Medulla oblongata (tissue), 1 donor: ENCODE results near the gene SMIM14.
"Not testable (repeated sequence)": the region's sequence is repeated elsewhere in the genome, so short reads cannot be mapped to it uniquely, and the experiment has no call there.

Source experiments
- DNase-seq: peaks from one replicate; pipeline ENCODE4 v3.0.0-alpha.2; 2015; ENCODE audit errors: extremely low spot score

SMIM14 gene

GRCh38 chr4:39638354-39639239 lies at the start of gene SMIM14:
TSS of gene SMIM14 (minus strand) at chr4:39638865. CDS start at chr4:39605145, 33,720 bp downstream.
- peak; percentile 99 for DNase-seq

- no peak for DNase-seq
Observed at GRCh38 chr4:39687014-39687413, 48.3 kb upstream of the SMIM14 start.

- DNase-seq = no peak
Observed at GRCh38 chr4:39685990-39686389, 47.3 kb upstream of the SMIM14 start.

GRCh38 chr4:39682138-39682537 lies 43.5 kb upstream of the SMIM14 start:
- DNase-seq = peak; percentile 25

GRCh38 chr4:39681003-39681402 lies 42.3 kb upstream of the SMIM14 start:
- not testable (repeated sequence) for DNase-seq

- not testable (repeated sequence) for DNase-seq
Observed at GRCh38 chr4:39675681-39676080, 37.0 kb upstream of the SMIM14 start.

- not testable (repeated sequence) for DNase-seq
Observed at GRCh38 chr4:39670296-39670695, 31.6 kb upstream of the SMIM14 start.

GRCh38 chr4:39668887-39669286 lies 30.2 kb upstream of the SMIM14 start:
- DNase-seq = no peak

GRCh38 chr4:39667706-39668105 lies 29.0 kb upstream of the SMIM14 start:
- DNase-seq = no peak

GRCh38 chr4:39664828-39665731 lies 26.4 kb upstream of the SMIM14 start:
- no peak for DNase-seq

- DNase-seq = no peak
Observed at GRCh38 chr4:39662683-39663082, 24.0 kb upstream of the SMIM14 start.

GRCh38 chr4:39660757-39661156 lies 22.1 kb upstream of the SMIM14 start:
- DNase-seq = no peak

- DNase-seq = no peak
Observed at GRCh38 chr4:39660045-39660444, 21.4 kb upstream of the SMIM14 start.

- DNase-seq = no peak
Observed at GRCh38 chr4:39658756-39659155, 20.1 kb upstream of the SMIM14 start.

GRCh38 chr4:39657465-39657864 lies 18.8 kb upstream of the SMIM14 start:
- no peak for DNase-seq

GRCh38 chr4:39656638-39657037 lies 18.0 kb upstream of the SMIM14 start:
- not testable (repeated sequence) for DNase-seq

- no peak for DNase-seq
Observed at GRCh38 chr4:39655876-39656275, 17.2 kb upstream of the SMIM14 start.

- DNase-seq = no peak
Observed at GRCh38 chr4:39655211-39655610, 16.5 kb upstream of the SMIM14 start.

GRCh38 chr4:39651586-39651985 lies 12.9 kb upstream of the SMIM14 start:
- not testable (repeated sequence) for DNase-seq

- no peak for DNase-seq
Observed at GRCh38 chr4:39649639-39650265, 11.1 kb upstream of the SMIM14 start.

GRCh38 chr4:39648827-39649558 lies 10.3 kb upstream of the SMIM14 start:
- DNase-seq = no peak
